Activated effector memory CD4-positive, alpha-beta T cell treated with anti-CD3 and anti-CD28 coated beads, Interleukin-2, amount 50 U/mL, for 16 hours (primary cell): ENCODE data around the gene SLU7.

Source experiments
- DNase-seq: peaks from one replicate; pipeline ENCODE4 v3.0.0-alpha.2; 2020

Gene SLU7

GRCh38 chr5:160399402-160400353 lies 19.2 kb downstream of the SLU7 start, which contains the start of gene FAM200C:
FAM200C (minus strand) TSS chr5:160400054; CDS start chr5:160395490, 4,564 bp downstream.
- peak; percentile 87 for DNase-seq

GRCh38 chr5:160398806-160399205 lies 20.1 kb downstream of the SLU7 start:
- DNase-seq, result no peak

GRCh38 chr5:160397492-160397891 lies 21.4 kb downstream of the SLU7 start:
- no peak for DNase-seq

- no peak for DNase-seq
Measured at GRCh38 chr5:160395111-160395510, 23.8 kb downstream of the SLU7 start.

- no peak for DNase-seq
Measured at GRCh38 chr5:160390787-160391696, 27.8 kb downstream of the SLU7 start.

- DNase-seq, result no peak
Measured at GRCh38 chr5:160387445-160387844, 31.4 kb downstream of the SLU7 start.

GRCh38 chr5:160385496-160385895 lies 33.4 kb downstream of the SLU7 start:
- DNase-seq, result no peak

GRCh38 chr5:160384681-160385080 lies 34.2 kb downstream of the SLU7 start:
- no peak for DNase-seq

GRCh38 chr5:160382346-160382745 lies 36.5 kb downstream of the SLU7 start:
- DNase-seq, result no peak

- DNase-seq, result no peak
Measured at GRCh38 chr5:160380041-160380440, 38.8 kb downstream of the SLU7 start.

- no peak for DNase-seq
Measured at GRCh38 chr5:160379511-160379910, 39.4 kb downstream of the SLU7 start.

GRCh38 chr5:160378330-160378729 lies 40.6 kb downstream of the SLU7 start:
- DNase-seq, result no peak

GRCh38 chr5:160377651-160378050 lies 41.2 kb downstream of the SLU7 start:
- no peak for DNase-seq

GRCh38 chr5:160376416-160376815 lies 42.5 kb downstream of the SLU7 start:
- DNase-seq, result no peak

- no peak for DNase-seq
Measured at GRCh38 chr5:160375701-160376100, 43.2 kb downstream of the SLU7 start.

- no peak for DNase-seq
Measured at GRCh38 chr5:160375166-160375565, 43.7 kb downstream of the SLU7 start.

GRCh38 chr5:160371294-160371693 lies 47.6 kb downstream of the SLU7 start:
- DNase-seq, result no peak

- DNase-seq, result no peak
Measured at GRCh38 chr5:160370713-160371034, 48.2 kb downstream of the SLU7 start.

- no peak for DNase-seq
Measured at GRCh38 chr5:160369990-160370712, 48.7 kb downstream of the SLU7 start, which contains the start of gene C1QTNF2. C1QTNF2 (minus strand) TSS chr5:160370626; CDS start chr5:160355011, 15,615 bp downstream.

- no peak for DNase-seq
Measured at GRCh38 chr5:160367885-160368284, 51.0 kb downstream of the SLU7 start.

- DNase-seq, result no peak
Measured at GRCh38 chr5:160367261-160367660, 51.6 kb downstream of the SLU7 start.

GRCh38 chr5:160366230-160366629 lies 52.7 kb downstream of the SLU7 start:
- no peak for DNase-seq
